GM12801 (cell line): ENCODE data around the gene CYTH1.

Experiments
- TF ChIP-seq, protein P1 (sequence below): IDR thresholded peaks from one replicate; pipeline ENCODE4 v1.5.1; 2011; ENCODE audit warnings: control low read depth; ENCODE audit not compliant: insufficient read length; ENCODE audit errors: extremely low read depth

Gene CYTH1

DNA sequence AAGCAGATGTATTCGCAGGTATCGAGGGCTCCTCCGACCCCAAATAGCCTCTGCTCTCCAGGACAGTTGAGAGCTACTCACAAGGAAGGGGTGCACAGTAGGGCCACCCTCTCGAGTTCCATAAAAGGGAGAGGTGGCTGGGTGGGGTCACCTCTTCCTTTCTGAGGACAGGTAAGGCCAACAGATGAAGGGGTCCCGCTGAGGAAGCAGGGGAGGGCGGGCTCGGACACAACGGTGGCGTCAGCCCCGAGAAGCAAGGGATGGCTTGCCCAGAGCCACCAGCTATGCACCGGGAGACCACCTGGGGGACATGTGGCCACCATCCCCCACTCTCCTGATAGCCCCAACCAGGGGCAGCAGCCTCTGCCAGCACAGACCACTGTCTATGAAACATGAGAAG lies 15.1 kb upstream of the CYTH1 start:
- TF ChIP-seq, protein P1, sequence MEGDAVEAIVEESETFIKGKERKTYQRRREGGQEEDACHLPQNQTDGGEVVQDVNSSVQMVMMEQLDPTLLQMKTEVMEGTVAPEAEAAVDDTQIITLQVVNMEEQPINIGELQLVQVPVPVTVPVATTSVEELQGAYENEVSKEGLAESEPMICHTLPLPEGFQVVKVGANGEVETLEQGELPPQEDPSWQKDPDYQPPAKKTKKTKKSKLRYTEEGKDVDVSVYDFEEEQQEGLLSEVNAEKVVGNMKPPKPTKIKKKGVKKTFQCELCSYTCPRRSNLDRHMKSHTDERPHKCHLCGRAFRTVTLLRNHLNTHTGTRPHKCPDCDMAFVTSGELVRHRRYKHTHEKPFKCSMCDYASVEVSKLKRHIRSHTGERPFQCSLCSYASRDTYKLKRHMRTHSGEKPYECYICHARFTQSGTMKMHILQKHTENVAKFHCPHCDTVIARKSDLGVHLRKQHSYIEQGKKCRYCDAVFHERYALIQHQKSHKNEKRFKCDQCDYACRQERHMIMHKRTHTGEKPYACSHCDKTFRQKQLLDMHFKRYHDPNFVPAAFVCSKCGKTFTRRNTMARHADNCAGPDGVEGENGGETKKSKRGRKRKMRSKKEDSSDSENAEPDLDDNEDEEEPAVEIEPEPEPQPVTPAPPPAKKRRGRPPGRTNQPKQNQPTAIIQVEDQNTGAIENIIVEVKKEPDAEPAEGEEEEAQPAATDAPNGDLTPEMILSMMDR = no peak

DNA sequence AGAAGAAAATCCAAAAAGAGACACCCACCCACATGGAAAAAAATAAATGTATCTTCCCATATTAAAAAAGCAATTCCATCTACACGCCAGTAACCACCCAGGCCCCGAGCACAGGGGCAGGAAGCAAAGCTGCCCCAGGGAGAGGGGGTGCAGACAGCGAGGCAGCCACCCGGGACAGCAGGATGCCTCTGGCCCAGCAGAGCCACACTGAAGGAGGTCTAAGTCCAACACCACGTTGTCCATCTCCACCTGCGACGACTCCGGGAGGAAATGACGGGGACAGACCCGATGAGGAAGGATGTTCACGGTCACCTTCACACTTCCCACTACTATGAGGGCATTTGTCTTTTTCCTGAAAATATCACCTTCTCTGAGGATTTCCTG lies 14.4 kb upstream of the CYTH1 start:
- TF ChIP-seq, protein P1 = no peak

DNA sequence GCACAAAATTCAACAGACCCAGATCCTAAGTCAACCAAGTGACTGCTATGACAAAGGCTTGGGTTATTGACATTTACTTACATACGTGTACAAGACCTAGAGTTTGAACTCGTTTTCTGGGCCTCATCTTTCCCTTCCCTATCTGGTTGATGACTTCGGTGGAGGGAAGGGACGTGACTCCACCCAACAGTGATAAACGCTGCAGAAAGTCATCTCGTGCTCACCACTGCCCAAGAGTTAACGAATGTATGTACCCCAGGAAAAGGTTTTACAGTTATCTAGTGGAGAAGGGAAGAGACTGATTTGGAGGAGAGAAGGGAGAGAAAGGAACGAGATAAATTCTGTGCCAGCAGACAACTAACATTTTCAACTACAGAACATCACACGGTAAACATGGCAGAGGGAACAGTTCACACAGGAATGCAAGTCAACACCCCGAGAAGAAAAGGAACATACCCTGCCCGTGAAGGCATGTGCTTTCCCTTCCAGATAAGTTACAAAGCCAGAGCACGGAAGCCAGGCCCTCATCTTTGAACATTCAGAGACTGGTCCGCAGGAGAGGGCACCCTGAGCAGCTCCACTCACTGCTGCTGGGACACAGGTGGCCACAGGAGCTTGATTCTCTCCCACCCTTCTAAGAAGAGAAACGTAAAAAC lies 13.9 kb upstream of the CYTH1 start:
- TF ChIP-seq, protein P1 = no peak

DNA sequence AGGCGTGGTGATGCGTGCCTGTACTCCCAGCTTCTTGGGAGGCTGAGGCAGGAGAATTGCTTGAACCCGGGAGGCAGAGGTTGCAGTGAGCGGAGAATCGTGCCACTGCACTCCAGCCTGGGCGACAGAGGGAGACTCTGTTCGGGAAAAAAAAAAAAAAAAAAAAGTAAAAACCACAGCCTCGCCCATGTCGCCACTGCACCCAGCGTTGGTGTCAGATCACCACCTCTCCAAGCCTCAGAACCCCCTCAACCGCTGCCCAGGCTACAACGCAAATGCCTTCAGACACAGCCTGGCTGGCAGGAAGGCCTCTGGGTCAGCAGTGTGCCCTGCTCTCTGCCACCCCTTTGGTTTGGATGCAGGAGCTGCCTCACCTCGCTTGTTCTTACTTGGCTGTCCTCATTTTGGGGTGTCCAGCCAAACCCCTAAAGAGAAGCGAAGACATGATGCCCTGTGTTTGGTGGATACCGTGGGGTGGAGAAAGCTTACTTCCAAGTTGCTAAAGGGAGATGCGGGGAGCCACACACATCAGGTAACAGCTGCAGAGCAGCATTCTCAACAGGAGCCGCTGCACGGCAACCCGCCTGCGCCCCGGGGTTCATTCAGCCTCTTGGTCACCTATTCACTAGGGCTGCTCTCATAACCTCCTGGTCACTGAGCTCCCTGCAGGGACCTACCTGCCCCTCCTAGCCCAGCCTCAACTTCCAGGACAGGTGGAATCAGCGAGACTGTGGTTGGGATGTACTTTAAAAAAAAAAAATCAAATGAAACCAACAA lies 13.0 kb upstream of the CYTH1 start:
- TF ChIP-seq, protein P1 = no peak

DNA sequence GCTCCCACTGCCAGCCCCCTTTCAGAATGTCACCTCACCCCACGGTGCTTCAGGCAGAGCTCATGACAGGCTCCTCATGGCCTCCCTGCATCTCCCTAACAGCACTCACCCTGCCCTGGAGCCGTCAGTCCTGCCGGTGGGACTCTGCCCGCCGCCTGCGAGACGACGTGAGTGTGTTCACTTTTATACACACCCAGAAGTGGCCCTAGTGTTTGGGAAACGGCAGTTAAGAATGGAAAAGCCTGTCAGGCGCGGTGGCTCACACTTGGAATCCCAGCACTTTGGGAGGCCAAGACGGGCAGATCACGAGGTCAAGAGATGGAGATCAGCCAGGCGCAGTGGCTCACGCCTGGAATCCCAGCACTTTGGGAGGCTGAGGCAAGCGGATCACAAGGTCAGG lies 12.3 kb upstream of the CYTH1 start:
- TF ChIP-seq, protein P1 = no peak

DNA sequence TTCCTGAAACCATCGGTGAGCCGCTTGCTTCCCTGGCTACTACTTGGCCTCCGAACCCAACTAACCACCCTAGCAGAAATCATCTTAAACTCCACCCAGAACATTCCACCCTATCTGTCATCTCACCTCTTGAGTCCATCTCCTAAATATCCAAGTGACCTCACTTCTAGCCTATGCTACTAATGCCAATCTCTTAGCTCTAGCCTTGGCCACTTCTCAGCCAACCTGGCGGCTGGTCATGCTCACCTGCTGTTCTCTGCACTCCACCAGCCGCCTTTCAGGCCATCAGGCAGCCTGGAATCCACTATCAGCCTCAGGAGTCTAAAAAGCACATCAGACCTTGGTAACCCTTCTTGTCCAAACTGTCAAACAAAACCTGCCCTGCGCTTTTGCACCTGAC lies 11.9 kb upstream of the CYTH1 start:
- TF ChIP-seq, protein P1 = no peak

DNA sequence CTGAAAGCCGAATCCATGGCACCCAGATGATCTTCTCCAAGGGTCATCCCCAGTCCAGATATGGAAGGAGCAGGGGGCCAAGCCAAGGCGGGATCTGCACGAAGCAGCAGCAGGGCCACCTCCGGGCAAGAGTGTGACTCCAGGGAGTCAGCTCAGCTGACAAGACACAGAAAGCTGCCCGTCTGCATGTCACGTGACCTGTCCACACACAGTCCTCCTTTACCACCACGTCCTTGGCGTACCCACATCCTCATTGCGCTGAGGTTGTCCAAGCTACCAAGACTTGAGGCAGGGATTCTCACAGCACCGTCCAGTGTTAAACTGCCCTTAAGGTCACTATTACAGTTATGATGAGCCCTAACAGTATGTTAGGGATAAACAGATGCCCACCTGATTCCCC lies 11.3 kb upstream of the CYTH1 start:
- TF ChIP-seq, protein P1 = no peak
